ENCODE data around the gene FARS2.

DNA sequence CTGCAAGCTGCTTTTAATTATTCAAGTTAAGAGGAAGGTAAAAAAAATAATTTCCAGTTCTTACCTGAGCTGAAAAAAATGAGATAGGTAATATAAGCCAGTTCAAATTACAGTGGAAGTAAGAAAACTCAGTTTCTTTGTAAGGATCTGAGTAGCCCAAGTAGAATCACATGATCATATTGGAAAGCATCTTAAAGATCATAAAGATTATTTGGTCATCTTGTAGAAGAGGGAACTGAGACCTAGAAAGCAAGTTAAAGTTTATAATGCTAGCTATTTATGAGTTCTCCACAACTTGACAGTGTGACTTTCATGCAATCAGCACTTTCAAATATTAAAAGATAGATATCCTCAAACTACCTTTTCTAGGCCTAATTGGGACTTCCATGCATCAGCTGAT, 80.5 kb downstream of the FARS2 start:
- no peak for TF ChIP-seq CTCF (conservative IDR thresholded peaks at IDR 0.05; ENCODE audit: low read length)
- TF ChIP-seq EZH2phosphoT487 (IDR thresholded peaks at IDR 0.05; ENCODE audit: borderline replicate concordance, low read depth, low read length): no peak
